SU-DHL-6 (cell line): ENCODE data around the gene TRIM22.

ENCODE experiments used
- CTCF ChIP-seq: fragments of 200-600 bp; sonication (generic); IDR thresholded peaks from one replicate; pipeline ENCODE4 v1.5.1; 2017; ENCODE audit warnings: antibody characterized with exemption, mild to moderate bottlenecking, low read length, moderate library complexity; ENCODE audit not compliant: insufficient read depth, poor library complexity, severe bottlenecking
- EZH2phosphoT487 ChIP-seq: fragments of 200-600 bp; sonication (generic), shearing (Covaris generic); conservative IDR thresholded peaks from 2 replicates; pipeline ENCODE4 v1.6.1; 2018; ENCODE audit warnings: mild to moderate bottlenecking, antibody characterized with exemption, low read length, moderate library complexity, mixed read lengths

DNA sequence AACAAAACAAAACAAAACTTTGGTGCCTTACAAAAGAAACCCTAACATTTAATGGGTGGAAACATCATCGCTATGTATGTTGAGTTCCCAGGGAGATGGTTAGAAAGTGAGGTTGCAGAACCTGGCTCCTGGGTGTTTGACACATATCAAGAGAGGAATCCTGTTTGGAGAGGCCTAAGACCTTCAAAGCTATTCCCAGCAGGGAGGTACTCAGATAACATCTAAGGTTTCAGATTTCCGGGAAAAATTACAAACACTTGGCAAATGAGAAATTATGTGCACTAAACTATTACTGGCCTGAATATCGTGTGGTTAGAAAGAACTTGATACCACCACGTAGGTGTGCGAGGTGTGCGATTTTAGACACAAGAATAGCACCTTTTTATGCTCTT lies 23.2 kb upstream of the TRIM22 start:
- TF ChIP-seq CTCF (no peak), EZH2phosphoT487 (no peak)
